IMR-90 (cell line): Measurements from ENCODE around the gene CYP46A1. TPM values are rescaled to one million over a fixed set of nuclear protein-coding genes. Genes with fewer than 3 reads are reported as not detected.

Experiments
- ATAC-seq: fragments of 200-7000 bp; cut with Tn5 transposase; 2 replicates; pipeline ENCODE4 v1.9.1; 2020; ENCODE audit warnings: low read depth, mild to moderate bottlenecking, moderate library complexity
- BruUV-seq: library from RNA; stranded (reverse); fragments of 400-500 nt; replicated peaks from 2 replicates; lab custom pipeline; 2021; lab: Mats Ljungman, UMichigan
- CTCF ChIA-PET: fragments of 300-600 bp; formaldehyde crosslinking; extraction: SDS; loops from one replicate; lab custom pipeline; 2021; ENCODE audit warnings: antibody characterized with exemption; lab: Yijun Ruan, JAX
- POLR2A ChIA-PET: fragments of 300-600 bp; sonication (Branson Sonifier 250); formaldehyde crosslinking; loops from one replicate; lab custom pipeline; 2022; ENCODE audit warnings: antibody characterized with exemption; ENCODE audit not compliant: unreplicated experiment; lab: Charles Lee
- DNase-seq: peaks from one replicate; pipeline ENCODE4 v3.0.0; 2013
- H2AFZ ChIP-seq: replicated peaks from 2 replicates; pipeline ENCODE3; 2013; ENCODE audit warnings: low read length, mild to moderate bottlenecking; ENCODE audit not compliant: poor library complexity
- H2AK5ac ChIP-seq: 2 replicates; pipeline ENCODE4 v1.6.1; 2013; ENCODE audit warnings: low read depth, low read length, inconsistent platforms
- H2AK9ac ChIP-seq: replicated peaks from 2 replicates; pipeline ENCODE3; 2013; ENCODE audit warnings: mild to moderate bottlenecking, low read depth, low read length, moderate library complexity; ENCODE audit not compliant: poor library complexity
- H2BK120ac ChIP-seq: 2 replicates; pipeline ENCODE4 v1.6.1; 2013; ENCODE audit warnings: low read depth, low read length, inconsistent platforms
- H2BK15ac ChIP-seq: 3 replicates; pipeline ENCODE4 v1.6.1; 2013; ENCODE audit warnings: low read depth, low read length, inconsistent platforms
- H2BK20ac ChIP-seq: 2 replicates; pipeline ENCODE4 v1.6.1; 2013; ENCODE audit warnings: low read depth, mild to moderate bottlenecking, inconsistent platforms, low read length, moderate library complexity
- H2BK5ac ChIP-seq: 2 replicates; pipeline ENCODE4 v1.6.1; 2013; ENCODE audit warnings: mild to moderate bottlenecking, low read depth, low read length, inconsistent platforms; ENCODE audit not compliant: poor library complexity, severe bottlenecking
- H3K14ac ChIP-seq: replicated peaks from 2 replicates; pipeline ENCODE4 v1.6.1; 2013; ENCODE audit warnings: low read depth, low read length, inconsistent platforms
- H3K18ac ChIP-seq: 2 replicates; pipeline ENCODE4 v1.6.1; 2013; ENCODE audit warnings: low read depth, low read length, control low read depth
- H3K23ac ChIP-seq: 2 replicates; pipeline ENCODE4 v1.6.1; 2013; ENCODE audit warnings: low read depth, low read length, inconsistent platforms
- H3K27ac ChIP-seq: 2 replicates; pipeline ENCODE4 v1.5.1; 2013; ENCODE audit warnings: mild to moderate bottlenecking, control low read depth, low read length; ENCODE audit not compliant: insufficient read depth
- H3K27me3 ChIP-seq: 2 replicates; pipeline ENCODE4 v1.6.1; 2013; ENCODE audit warnings: low read length; ENCODE audit not compliant: control insufficient read depth, insufficient read depth
- H3K36me3 ChIP-seq: 2 replicates; pipeline ENCODE4 v1.6.1; 2013; ENCODE audit warnings: low read length, mixed read lengths; ENCODE audit not compliant: control insufficient read depth, insufficient read depth
- H3K4ac ChIP-seq: 2 replicates; pipeline ENCODE4 v1.6.1; 2013; ENCODE audit warnings: low read depth, low read length, inconsistent platforms
- H3K4me1 ChIP-seq: 2 replicates; pipeline ENCODE4 v1.6.1; 2013; ENCODE audit warnings: low read length, mixed read lengths; ENCODE audit not compliant: control insufficient read depth, insufficient read depth
- H3K4me2 ChIP-seq: 2 replicates; pipeline ENCODE4 v1.6.1; 2013; ENCODE audit warnings: low read depth, mild to moderate bottlenecking, control low read depth, low read length, moderate library complexity
- H3K4me3 ChIP-seq: 2 replicates; pipeline ENCODE4 v1.5.1; 2013; ENCODE audit warnings: low read depth, mild to moderate bottlenecking, control low read depth, low read length, moderate library complexity; ENCODE audit not compliant: insufficient read depth
- H3K56ac ChIP-seq: 2 replicates; pipeline ENCODE4 v1.6.1; 2013; ENCODE audit warnings: low read length, inconsistent platforms; ENCODE audit not compliant: insufficient read depth; ENCODE audit errors: extremely low read depth
- H3K79me1 ChIP-seq, 2 experiments: 2 replicates each; pipeline ENCODE4 v1.6.1; 2013; ENCODE audit warnings: low read length in 2 of 2, inconsistent platforms in 1 of 2, low read depth in 1 of 2
- H3K9ac ChIP-seq: 2 replicates; pipeline ENCODE4 v1.6.1; 2013; ENCODE audit warnings: low read depth, low read length, control low read depth
- H3K9me1 ChIP-seq: 2 replicates; pipeline ENCODE4 v1.6.1; 2013; ENCODE audit warnings: low read length, inconsistent platforms; ENCODE audit not compliant: insufficient read depth
- H3K9me3 ChIP-seq: 2 replicates; pipeline ENCODE4 v1.6.1; 2013; ENCODE audit warnings: low read length; ENCODE audit not compliant: control insufficient read depth, insufficient read depth
- H4K20me1 ChIP-seq: 2 replicates; pipeline ENCODE4 v1.6.1; 2013; ENCODE audit warnings: low read length, inconsistent platforms; ENCODE audit not compliant: insufficient read depth
- H4K5ac ChIP-seq: 2 replicates; pipeline ENCODE4 v1.6.1; 2013; ENCODE audit warnings: mild to moderate bottlenecking, low read depth, low read length, control low read depth
- H4K8ac ChIP-seq, 2 experiments: 2 replicates each; pipeline ENCODE4 v1.6.1; 2013; ENCODE audit warnings: low read depth in 2 of 2, low read length in 2 of 2, control low read depth in 1 of 2, inconsistent platforms in 1 of 2
- H4K91ac ChIP-seq: 2 replicates; pipeline ENCODE4 v1.6.1; 2013; ENCODE audit warnings: low read depth, low read length, inconsistent platforms; ENCODE audit not compliant: insufficient read depth
- BHLHE40 ChIP-seq: fragments of 150-350 bp; IDR thresholded peaks from 2 replicates; pipeline ENCODE4 v1.6.1; 2016; ENCODE audit warnings: mild to moderate bottlenecking, low read depth, low read length
- CEBPB ChIP-seq: IDR thresholded peaks from 2 replicates; pipeline ENCODE4 v1.6.1; 2012; ENCODE audit warnings: low read depth, low read length, improper control_type of control experiment
- CHD1 ChIP-seq: IDR thresholded peaks from 2 replicates; pipeline ENCODE4 v1.6.1; 2012; ENCODE audit warnings: low read depth, low read length, improper control_type of control experiment
- FOS ChIP-seq: fragments of 150-350 bp; IDR thresholded peaks from 2 replicates; pipeline ENCODE4 v1.6.1; 2016; ENCODE audit warnings: low read depth, low read length
- MAFK ChIP-seq: IDR thresholded peaks from 2 replicates; pipeline ENCODE4 v1.6.1; 2012; ENCODE audit warnings: low read depth, low read length, improper control_type of control experiment
- MAZ ChIP-seq: IDR thresholded peaks from 2 replicates; pipeline ENCODE4 v1.6.1; 2012; ENCODE audit warnings: low read depth, mild to moderate bottlenecking, low read length, improper control_type of control experiment, moderate library complexity, borderline replicate concordance
- MXI1 ChIP-seq: IDR thresholded peaks from 2 replicates; pipeline ENCODE4 v1.6.1; 2012; ENCODE audit warnings: low read depth, mild to moderate bottlenecking, low read length, moderate library complexity, borderline replicate concordance
- RCOR1 ChIP-seq: IDR thresholded peaks from 2 replicates; pipeline ENCODE4 v1.6.1; 2012; ENCODE audit warnings: mild to moderate bottlenecking, low read length, improper control_type of control experiment; ENCODE audit not compliant: insufficient replicate concordance
- RFX5 ChIP-seq: IDR thresholded peaks from 2 replicates; pipeline ENCODE4 v1.8.0; 2012; ENCODE audit warnings: low read depth, mild to moderate bottlenecking, low read length, moderate library complexity
- SMC3 ChIP-seq: fragments of 150-350 bp; IDR thresholded peaks from 2 replicates; pipeline ENCODE4 v1.6.1; 2016; ENCODE audit warnings: low read depth, mild to moderate bottlenecking, antibody characterized with exemption, low read length, moderate library complexity
- WGBS, 2 experiments: methylation state at CpG; one replicate each; pipeline versions ENCODE4 v1.1.5 to v1.1.7; 2013; ENCODE audit warnings: missing lambda C conversion rate in 2 of 2; ENCODE audit not compliant: insufficient read length in 1 of 2; ENCODE audit errors: extremely low coverage in 2 of 2; 5-methylcytosine and 5-hydroxymethylcytosine counted together
- dilution Hi-C: fragments of 300-500 bp; cut with HindIII; formaldehyde crosslinking; loops from one replicate; pipeline ENCODE4 v1.14.3; 2018; ENCODE audit warnings: low sequenced_read_pairs; ENCODE audit not compliant: unreplicated experiment
- in situ Hi-C: fragments of 300-500 bp; cut with MboI; formaldehyde crosslinking; loops from 3 replicates; pipeline ENCODE4 v1.14.3; 2019; ENCODE audit warnings: low sequenced_read_pairs, inconsistent platforms, mixed read lengths
- intact Hi-C: fragments of 100-400 bp; cut with micrococcal nuclease; formaldehyde crosslinking; loops from 2 replicates; pipeline ENCODE4 v1.10.0; 2022
- polyA plus RNA-seq, 3 experiments: library from polyadenylated mRNA; depleted of rRNA; stranded (reverse); fragments of >200 nt; gene quantifications; 2 replicates each; pipeline ENCODE4 v1.2.3, GENCODE V29; 2012; ENCODE audit warnings: low replicate concordance in 1 of 3
- total RNA-seq: library from RNA; depleted of rRNA; stranded (reverse); fragments of >200 nt; gene quantifications from 2 replicates; pipeline ENCODE4 v1.2.3, GENCODE V29; 2012
- TF ChIP-seq, protein P1 (sequence below): fragments of 150-350 bp; IDR thresholded peaks from 2 replicates; pipeline ENCODE4 v1.6.1; 2016; ENCODE audit warnings: low read depth, mild to moderate bottlenecking, low read length, moderate library complexity, borderline replicate concordance
- TF ChIP-seq, protein P2 (sequence below): conservative IDR thresholded peaks from 2 replicates; pipeline ENCODE4 v1.5.1; 2012; ENCODE audit warnings: mild to moderate bottlenecking, low read depth, low read length, improper control_type of control experiment
- TF ChIP-seq, protein P3 (sequence below): fragments of 150-350 bp; IDR thresholded peaks from 2 replicates; pipeline ENCODE4 v1.6.1; 2017; ENCODE audit warnings: mild to moderate bottlenecking, antibody characterized with exemption, low read length, low read depth

CYP46A1 gene
- total and polyA plus RNA-seq, 2 of the 4 experiments (the other 2 are of a cell fraction), result 0.18 to 0.31 TPM

DNA sequence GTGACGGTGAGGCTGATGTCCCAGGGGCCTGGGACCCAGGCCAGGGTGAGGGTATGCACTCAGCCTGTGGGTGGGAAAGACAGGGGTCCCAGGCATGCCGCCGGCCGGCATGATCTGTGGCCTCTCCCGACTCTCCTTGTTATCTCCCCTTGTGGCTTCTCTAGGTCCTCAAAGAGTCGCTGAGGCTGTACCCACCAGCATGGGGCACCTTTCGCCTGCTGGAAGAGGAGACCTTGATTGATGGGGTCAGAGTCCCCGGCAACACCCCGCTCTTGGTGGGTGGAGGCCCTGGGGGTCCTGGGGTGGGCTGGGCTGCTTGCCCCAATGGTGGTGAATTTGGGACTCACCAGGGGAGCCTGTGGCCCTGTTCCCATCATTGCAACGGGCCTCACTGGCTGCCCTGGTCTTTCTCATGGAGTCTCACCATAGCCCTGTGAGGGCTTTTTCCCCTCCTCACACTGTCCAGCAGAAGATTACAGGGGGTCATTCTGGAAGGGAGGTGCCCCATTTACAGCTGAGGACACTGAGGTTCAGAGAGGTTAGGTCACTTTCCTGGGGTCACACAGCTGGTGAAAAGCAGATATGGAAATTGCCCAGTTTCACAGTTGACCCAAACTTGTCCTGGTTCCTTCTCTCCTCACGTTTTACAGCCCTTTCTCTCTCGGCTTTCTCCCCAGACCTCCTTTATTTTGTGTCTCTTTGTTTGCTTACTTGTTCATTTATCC lies 37.9 kb downstream of the CYP46A1 start:
- Histone ChIP-seq H2BK120ac (no peak overlapping the region), H4K91ac (no peak overlapping the region), H3K4me1 (no peaks in the 10 kb centered on the region; the same call in 1 of the 2 replicates), H2BK5ac (no peak overlapping the region), H3K36me3 (no peaks in the 10 kb centered on the region), H4K20me1 (no peaks in the 10 kb centered on the region), H3K23ac (no peak overlapping the region; the same call in 1 of the 2 replicates), H3K9ac (no peak overlapping the region), H3K4me3 (no peak overlapping the region), H2AK5ac (no peak overlapping the region), H3K18ac (no peak overlapping the region), H3K27ac (no peak overlapping the region), H3K79me1 (no peaks in the 10 kb centered on the region), H2AK9ac (no peak overlapping the region), H3K4me2 (no peak overlapping the region), H4K8ac (no peak overlapping the region), H2AFZ (no peak overlapping the region), H4K5ac (no peak overlapping the region), H3K4ac (no peak overlapping the region), H2BK15ac (no peak overlapping the region), H3K56ac (no peak overlapping the region), H3K14ac (no peak overlapping the region), H3K9me1 (no peaks in the 10 kb centered on the region), H2BK20ac (no peak overlapping the region), H3K27me3 (peaks cover 26% of the 10 kb centered on the region), H3K9me3 (no peaks in the 10 kb centered on the region)
- no CpG with 5 or more reads among the region's 12 CpGs for WGBS, 2 experiments
- intact Hi-C loops, result no loop called here
- in situ Hi-C loops, result loop anchor here (5.0 kb wide), 1 partner anchor 165 kb away; no protein-coding TSS in a partner anchor
- no peak for TF ChIP-seq CHD1
- TF ChIP-seq RFX5, result no peak
- TF ChIP-seq, protein P1, sequence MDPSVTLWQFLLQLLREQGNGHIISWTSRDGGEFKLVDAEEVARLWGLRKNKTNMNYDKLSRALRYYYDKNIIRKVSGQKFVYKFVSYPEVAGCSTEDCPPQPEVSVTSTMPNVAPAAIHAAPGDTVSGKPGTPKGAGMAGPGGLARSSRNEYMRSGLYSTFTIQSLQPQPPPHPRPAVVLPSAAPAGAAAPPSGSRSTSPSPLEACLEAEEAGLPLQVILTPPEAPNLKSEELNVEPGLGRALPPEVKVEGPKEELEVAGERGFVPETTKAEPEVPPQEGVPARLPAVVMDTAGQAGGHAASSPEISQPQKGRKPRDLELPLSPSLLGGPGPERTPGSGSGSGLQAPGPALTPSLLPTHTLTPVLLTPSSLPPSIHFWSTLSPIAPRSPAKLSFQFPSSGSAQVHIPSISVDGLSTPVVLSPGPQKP, result no peak
- TF ChIP-seq, protein P2, sequence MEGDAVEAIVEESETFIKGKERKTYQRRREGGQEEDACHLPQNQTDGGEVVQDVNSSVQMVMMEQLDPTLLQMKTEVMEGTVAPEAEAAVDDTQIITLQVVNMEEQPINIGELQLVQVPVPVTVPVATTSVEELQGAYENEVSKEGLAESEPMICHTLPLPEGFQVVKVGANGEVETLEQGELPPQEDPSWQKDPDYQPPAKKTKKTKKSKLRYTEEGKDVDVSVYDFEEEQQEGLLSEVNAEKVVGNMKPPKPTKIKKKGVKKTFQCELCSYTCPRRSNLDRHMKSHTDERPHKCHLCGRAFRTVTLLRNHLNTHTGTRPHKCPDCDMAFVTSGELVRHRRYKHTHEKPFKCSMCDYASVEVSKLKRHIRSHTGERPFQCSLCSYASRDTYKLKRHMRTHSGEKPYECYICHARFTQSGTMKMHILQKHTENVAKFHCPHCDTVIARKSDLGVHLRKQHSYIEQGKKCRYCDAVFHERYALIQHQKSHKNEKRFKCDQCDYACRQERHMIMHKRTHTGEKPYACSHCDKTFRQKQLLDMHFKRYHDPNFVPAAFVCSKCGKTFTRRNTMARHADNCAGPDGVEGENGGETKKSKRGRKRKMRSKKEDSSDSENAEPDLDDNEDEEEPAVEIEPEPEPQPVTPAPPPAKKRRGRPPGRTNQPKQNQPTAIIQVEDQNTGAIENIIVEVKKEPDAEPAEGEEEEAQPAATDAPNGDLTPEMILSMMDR, result no peak
- no peak for TF ChIP-seq SMC3
- no peak for TF ChIP-seq MAFK
- no peak for TF ChIP-seq BHLHE40
- TF ChIP-seq RCOR1, result no peak
- TF ChIP-seq, protein P3, sequence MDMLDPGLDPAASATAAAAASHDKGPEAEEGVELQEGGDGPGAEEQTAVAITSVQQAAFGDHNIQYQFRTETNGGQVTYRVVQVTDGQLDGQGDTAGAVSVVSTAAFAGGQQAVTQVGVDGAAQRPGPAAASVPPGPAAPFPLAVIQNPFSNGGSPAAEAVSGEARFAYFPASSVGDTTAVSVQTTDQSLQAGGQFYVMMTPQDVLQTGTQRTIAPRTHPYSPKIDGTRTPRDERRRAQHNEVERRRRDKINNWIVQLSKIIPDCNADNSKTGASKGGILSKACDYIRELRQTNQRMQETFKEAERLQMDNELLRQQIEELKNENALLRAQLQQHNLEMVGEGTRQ, result no peak
- no peak for TF ChIP-seq MXI1
- no peak for TF ChIP-seq CEBPB
- TF ChIP-seq FOS, result no peak
- TF ChIP-seq MAZ, result no peak
- ATAC-seq (no peak), DNase-seq (no peak)
- dilution Hi-C loops, result no loop called here
- CTCF ChIA-PET, result no interaction called here
- BruUV-seq, result no TSS peak
- POLR2A ChIA-PET, result no interaction called here
